Left renal cortex interstitium (tissue), 4 donors: ENCODE results near the gene ZNF579. TPM values are rescaled to one million over a fixed set of nuclear protein-coding genes. Genes with fewer than 3 reads are reported as not detected.
A peak's percentile ranks its signal among the peaks of the same experiment; 100 is the strongest.
"Not testable (repeated sequence)": the region's sequence is repeated elsewhere in the genome, so short reads cannot be mapped to it uniquely, and the experiment has no call there.

ENCODE experiments used
- DNase-seq, 4 donors: peaks; one replicate each; pipeline ENCODE4 v3.0.0-alpha.2; 2013; ENCODE audit warnings: low read depth in 4 of 4, low spot score in 2 of 4, missing footprints in 1 of 4
- polyA plus RNA-seq, 4 donors: library from polyadenylated mRNA; unstranded; fragments of 120-200 nt; gene quantifications; one replicate each; pipeline ENCODE4 v1.2.1, GENCODE V29; 2013; ENCODE audit not compliant: insufficient read length in 4 of 4

The ZNF579 gene
- polyA plus RNA-seq, 4 donors: 9.8 to 26.1 (median 17.7) TPM

- no peak for DNase-seq
Measured at GRCh38 chr19:55596304-55596703, 15.7 kb upstream of the ZNF579 start.

GRCh38 chr19:55594996-55595545, 14.4 kb upstream of the ZNF579 start:
- no peak for DNase-seq

DNA sequence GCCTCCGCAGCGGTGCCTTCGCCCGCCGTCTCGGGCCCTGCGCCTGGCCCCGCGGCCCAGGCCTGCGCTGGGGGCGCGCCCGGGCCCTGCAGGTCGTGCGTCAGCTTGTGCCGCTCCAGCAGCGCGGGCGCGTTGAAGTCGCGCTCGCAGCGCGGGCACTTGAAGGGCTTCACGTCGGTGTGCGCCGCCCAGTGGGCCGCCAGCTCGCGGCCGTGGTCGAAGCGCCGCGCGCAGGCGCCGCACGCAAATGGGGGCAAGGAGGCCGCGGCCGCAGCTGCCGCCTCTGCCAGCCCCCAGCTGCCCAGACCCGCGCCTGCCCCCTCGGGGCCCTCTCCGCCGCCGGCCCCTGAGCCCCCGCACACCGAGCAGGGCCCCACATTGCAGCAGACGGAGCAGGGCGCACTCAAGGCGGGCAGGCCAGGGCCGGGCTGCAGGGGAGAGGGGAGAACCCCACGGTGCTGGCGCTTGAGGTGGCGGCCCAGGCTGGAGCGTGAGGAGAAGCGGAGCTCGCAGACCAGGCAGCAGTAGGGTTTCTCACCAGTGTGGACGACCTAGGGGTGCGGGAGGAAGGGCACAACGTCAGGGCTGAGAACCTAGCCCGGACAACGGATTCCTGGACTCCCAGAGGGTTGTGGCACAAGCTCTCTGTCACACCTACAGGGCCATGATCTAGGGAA, 12.6 kb upstream of the ZNF579 start:
- no peak for DNase-seq

DNA sequence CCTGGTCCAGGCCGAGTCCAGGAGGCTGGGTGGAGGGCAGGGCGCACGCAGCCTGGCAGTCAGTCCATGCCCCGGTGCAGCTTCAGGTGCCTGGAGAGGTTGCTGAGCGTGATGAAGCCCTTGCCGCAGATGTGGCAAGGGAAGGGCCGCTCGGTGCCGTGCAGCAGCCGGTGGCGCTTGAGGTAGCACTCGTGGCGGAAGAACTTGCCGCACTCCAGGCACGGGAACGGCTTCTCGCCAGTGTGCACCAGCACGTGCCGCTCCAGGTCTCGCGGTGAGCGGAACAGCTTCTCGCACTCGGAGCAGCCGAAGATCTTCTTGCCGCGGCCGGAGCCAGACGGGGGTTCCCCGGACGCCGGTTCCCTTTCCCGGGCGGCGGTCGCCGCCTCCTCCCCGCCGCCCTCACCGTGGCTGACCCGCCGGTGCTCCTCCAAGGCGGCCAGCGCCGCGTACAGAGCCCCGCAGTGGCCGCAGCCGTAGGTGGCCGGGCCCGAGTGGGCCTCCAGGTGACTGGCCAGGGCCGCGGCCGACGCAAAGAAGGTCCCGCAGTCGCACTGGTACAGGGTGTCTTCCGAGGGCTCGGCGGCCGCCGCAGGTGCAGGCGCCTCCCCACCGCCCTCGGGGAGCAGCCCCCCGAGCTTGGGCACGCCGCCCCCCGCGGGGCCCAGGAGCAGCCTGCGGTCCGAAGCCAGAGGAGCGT, 11.9 kb upstream of the ZNF579 start:
- no peak for DNase-seq

DNA sequence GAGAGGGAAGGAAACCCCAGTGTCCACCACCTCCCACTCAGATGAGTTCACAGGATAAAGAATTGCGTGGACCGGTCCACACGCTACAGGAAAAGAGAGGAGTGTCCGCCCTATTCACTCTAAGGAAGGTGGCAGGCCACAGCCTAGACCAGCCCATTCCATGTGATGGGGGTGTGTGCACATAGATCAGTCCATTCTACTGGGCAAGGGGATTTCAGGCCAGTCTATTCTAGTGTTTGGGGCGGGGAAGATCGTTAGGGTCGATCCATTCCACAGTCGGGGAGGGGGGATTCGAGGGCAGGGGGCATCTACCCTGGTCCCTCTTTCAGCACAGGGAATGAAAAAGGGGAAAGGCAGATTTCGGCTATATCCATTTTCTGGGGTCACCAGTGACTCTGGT, 10.9 kb upstream of the ZNF579 start:
- no peak for DNase-seq

DNA sequence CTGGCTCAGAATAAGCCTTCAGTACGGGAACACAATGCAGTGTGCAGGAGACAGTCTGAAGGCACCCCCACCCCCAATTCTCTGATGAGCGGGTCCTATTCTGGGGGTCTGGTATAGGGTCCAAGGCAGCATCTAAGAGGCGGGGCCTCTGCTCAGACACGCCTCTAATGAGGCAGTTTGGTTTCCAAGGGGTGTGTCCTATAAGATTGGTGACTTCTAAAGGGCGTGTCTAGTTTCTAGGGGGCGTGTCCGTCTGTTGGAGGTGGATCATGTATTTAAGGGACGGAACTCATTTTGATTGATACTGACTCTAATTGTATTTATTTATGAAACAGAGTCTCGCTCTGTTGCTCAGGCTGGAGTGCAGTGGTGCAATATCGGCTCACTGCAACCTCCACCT, 10.0 kb upstream of the ZNF579 start:
- no peak for DNase-seq

GRCh38 chr19:55590109-55590508, 9.5 kb upstream of the ZNF579 start:
- DNase-seq: no peak

DNA sequence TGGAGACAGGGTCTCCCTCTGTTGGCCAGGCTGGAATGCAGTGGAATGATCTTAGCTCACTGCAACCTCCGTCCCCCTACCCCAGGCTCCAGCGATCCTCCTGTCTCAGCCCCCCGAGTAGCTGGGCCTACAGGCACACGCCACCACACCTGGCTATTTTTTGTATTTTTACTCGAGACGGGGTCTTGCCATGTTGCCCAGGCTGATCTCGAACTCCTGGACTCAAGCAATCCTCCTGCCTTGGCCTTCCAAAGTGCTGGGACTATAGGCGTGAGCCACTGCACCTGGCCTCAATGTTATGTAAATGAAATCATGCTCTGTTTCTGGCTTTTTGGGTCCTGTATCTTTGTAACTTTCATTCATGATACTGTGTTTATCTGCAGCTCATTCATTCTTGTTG, 8.1 kb upstream of the ZNF579 start:
- no peak for DNase-seq

DNA sequence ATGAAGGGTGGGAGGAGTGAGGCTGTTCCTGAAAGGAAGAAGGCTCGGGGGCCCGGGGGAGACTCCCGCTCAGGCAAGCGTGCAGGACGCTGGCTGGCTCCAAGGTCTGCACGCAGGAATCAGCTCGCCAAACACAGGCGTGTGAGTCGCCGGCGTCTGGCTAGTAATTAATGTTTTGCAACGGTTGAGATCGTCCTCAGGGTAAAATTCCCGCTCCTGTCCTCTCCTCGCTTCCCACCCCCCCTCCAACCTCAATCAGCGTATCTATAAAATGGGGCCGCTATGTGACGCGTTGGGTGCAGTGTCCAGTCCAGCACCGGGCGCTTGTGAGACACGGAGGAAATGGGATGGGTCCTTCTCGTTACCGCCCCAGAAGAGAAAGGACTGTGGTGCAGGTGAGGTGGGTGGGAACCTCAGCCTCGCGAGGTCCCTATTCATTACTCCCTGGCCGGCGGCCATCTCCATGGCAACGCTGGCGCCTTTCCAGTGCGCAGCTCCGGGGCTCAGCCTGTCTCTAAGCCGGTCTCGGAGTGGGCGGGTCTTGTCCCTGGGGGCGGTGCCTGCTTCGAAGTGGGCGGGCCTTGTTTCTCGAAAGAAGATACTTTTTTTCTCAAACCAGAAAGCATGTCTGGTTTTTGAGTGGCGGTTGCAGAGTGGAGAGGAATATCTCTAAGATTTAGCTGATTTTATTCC, 6.5 kb upstream of the ZNF579 start:
- DNase-seq: peak in 1 of 4 donors; percentile 94

GRCh38 chr19:55585658-55586339, 5.2 kb upstream of the ZNF579 start:
- DNase-seq: peak in 1 of 4 donors; percentile 78

DNA sequence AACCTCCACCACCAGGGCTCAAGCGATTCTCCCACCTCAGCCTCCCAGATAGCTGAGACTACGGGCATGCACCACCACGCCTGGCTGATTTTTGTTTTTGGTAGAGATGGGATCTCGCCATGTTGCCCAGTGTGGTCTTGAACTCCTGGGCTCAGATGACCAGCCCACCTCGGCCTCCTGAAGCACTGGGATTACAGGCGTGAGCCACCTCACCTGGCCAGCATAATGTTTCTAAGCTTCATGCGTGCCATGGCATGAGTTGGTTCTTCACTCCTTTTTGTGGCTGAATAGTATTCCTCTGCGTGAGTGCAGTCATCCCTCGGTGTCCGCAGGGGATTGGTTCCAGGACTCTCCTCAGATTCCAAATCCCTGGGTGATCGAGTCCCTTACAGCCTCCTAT, 4.2 kb upstream of the ZNF579 start:
- no peak for DNase-seq

- DNase-seq: not testable (repeated sequence)
Measured at GRCh38 chr19:55583897-55584296, 3.2 kb upstream of the ZNF579 start.

GRCh38 chr19:55582284-55582683, 1.6 kb upstream of the ZNF579 start:
- DNase-seq: not testable (repeated sequence)

GRCh38 chr19:55581823-55582223, 1.2 kb upstream of the ZNF579 start:
- DNase-seq: no peak

GRCh38 chr19:55581145-55581822, 636 bp upstream of the ZNF579 start:
- no peak for DNase-seq

GRCh38 chr19:55579766-55580621, 654 bp downstream of the ZNF579 start:
- no peak for DNase-seq

DNA sequence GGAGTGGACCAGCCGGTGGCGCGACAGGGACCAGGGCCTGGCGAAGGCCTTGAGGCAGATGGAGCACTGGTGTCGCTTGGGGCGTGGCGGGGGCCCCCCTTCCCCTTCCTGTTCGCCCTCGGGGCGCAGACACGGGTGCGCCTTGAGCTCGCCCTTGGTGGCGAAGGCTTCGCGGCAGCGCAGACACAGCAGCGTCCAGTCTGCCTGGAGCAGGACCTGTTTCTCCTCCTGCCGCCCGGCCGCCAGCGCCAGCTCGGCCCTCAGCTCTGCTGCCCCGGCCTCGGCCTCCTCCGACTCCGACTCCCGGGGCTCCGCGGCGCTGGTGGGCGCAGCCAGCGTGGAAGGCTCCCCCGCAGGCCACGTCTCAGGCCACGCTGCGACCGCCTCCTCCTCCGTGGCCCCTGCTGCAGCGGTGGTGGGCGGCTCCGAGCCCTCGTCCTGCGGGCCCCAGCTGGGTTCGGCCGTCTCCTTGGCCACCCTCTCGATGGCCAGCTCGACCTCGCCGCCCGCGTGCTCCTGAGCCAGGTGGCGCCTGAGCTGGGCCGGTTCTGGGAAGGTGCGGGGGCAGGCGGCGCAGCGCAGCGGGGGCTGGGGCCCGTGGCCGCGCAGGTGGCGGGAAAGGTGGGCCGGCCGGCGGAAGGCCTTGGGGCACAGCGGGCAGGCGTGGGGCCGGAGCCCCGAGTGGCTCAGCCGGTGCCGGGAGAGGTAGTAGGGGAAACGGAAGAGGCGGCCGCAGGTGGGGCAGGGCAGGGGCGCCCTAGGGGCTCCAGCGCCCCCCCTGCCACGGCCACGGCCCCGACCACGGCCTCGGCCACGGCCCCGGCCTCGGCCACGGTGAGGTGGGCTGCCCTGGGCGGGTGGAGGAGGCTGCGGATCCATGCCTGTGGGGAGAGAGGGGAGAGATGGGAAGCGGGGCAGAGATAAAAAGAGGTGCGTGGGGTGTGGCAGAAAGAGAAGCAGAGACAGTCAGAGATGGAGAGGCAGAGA, 1.6 kb downstream of the ZNF579 start:
- DNase-seq: no peak
